ENCODE data around the gene LRRC1.

LRRC1 gene

GRCh38 chr6:53818858-53819609, 24.2 kb downstream of the LRRC1 start:
- DNase-seq, result no peak

- DNase-seq, result no peak
These were observed 27.8 kb downstream of the LRRC1 start for GRCh38 chr6:53822401-53823125.

- DNase-seq, result no peak
These were observed 29.9 kb downstream of the LRRC1 start for GRCh38 chr6:53824714-53825113.

GRCh38 chr6:53825532-53826321, 30.9 kb downstream of the LRRC1 start:
- DNase-seq, result no peak

GRCh38 chr6:53827531-53827930, 32.7 kb downstream of the LRRC1 start:
- no peak for DNase-seq

- no peak for DNase-seq
These were observed 33.4 kb downstream of the LRRC1 start for GRCh38 chr6:53828215-53828614.

GRCh38 chr6:53828966-53829697, 34.3 kb downstream of the LRRC1 start:
- DNase-seq, result no peak

- no peak for DNase-seq
These were observed 35.0 kb downstream of the LRRC1 start for GRCh38 chr6:53829698-53830221.

- DNase-seq, result no peak
These were observed 35.6 kb downstream of the LRRC1 start for GRCh38 chr6:53830366-53830765.

- no peak for DNase-seq
These were observed 36.5 kb downstream of the LRRC1 start for GRCh38 chr6:53831081-53831869.

GRCh38 chr6:53831936-53832660, 37.3 kb downstream of the LRRC1 start:
- DNase-seq, result no peak

GRCh38 chr6:53833155-53833554, 38.4 kb downstream of the LRRC1 start:
- DNase-seq, result no peak

GRCh38 chr6:53834132-53834531, 39.3 kb downstream of the LRRC1 start:
- no peak for DNase-seq

- DNase-seq, result no peak
These were observed 43.3 kb downstream of the LRRC1 start for GRCh38 chr6:53837865-53838769.

GRCh38 chr6:53840027-53840426, 45.2 kb downstream of the LRRC1 start:
- no peak for DNase-seq

GRCh38 chr6:53845280-53846195, 50.7 kb downstream of the LRRC1 start:
- no peak for DNase-seq

- DNase-seq, result no peak
These were observed 51.4 kb downstream of the LRRC1 start for GRCh38 chr6:53846250-53846649.

GRCh38 chr6:53847796-53848314, 53.0 kb downstream of the LRRC1 start:
- no peak for DNase-seq

GRCh38 chr6:53850527-53850926, 55.7 kb downstream of the LRRC1 start:
- no peak for DNase-seq

Data from CD4-positive, alpha-beta T cell treated with Interleukin-15 for 1 hour (primary cell).